ENCODE results near the gene UNC13D. TPM values are rescaled to one million over a fixed set of nuclear protein-coding genes. Genes with fewer than 3 reads are reported as not detected.
"Not testable (repeated sequence)": the region's sequence is repeated elsewhere in the genome, so short reads cannot be mapped to it uniquely, and the experiment has no call there.

The UNC13D gene
- total and polyA plus RNA-seq, 8 donors = 6.4 to 45.5 (median 18.2) TPM

- peaks cover 19 to 51% (median 47%) of the 10 kb centered on the region in 4 donors for H3K36me3 ChIP-seq
- H3K27ac ChIP-seq = peak overlapping the region; percentile 96 to 99 (median 98)
- peaks cover 32 to 72% (median 57%) of the 10 kb centered on the region in 4 donors for H3K4me1 ChIP-seq
- H3K4me3 ChIP-seq = peak overlapping the region; percentile 89 to 96 (median 92)
- peak in 1 of 2 donors; percentile 62 for DNase-seq
- no peaks in the 10 kb centered on the region for H3K9me3 ChIP-seq
- intact Hi-C loops (cut with DNase I; ENCODE audit: low total_unique reads) = no loop called here
- TF ChIP-seq POLR2AphosphoS5 (IDR thresholded peaks at IDR 0.05) (peak in 1 of 3 donors; percentile 32), EP300 (IDR thresholded peaks at IDR 0.05) (no peak), POLR2A (IDR thresholded peaks at IDR 0.05) (no peak)
- TF ChIP-seq, protein P1, sequence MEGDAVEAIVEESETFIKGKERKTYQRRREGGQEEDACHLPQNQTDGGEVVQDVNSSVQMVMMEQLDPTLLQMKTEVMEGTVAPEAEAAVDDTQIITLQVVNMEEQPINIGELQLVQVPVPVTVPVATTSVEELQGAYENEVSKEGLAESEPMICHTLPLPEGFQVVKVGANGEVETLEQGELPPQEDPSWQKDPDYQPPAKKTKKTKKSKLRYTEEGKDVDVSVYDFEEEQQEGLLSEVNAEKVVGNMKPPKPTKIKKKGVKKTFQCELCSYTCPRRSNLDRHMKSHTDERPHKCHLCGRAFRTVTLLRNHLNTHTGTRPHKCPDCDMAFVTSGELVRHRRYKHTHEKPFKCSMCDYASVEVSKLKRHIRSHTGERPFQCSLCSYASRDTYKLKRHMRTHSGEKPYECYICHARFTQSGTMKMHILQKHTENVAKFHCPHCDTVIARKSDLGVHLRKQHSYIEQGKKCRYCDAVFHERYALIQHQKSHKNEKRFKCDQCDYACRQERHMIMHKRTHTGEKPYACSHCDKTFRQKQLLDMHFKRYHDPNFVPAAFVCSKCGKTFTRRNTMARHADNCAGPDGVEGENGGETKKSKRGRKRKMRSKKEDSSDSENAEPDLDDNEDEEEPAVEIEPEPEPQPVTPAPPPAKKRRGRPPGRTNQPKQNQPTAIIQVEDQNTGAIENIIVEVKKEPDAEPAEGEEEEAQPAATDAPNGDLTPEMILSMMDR (IDR thresholded peaks at IDR 0.05) = peak in 5 of 7 experiments; percentile 22 to 58 (median 48)
- WGBS, 5 donors = 0 to 1% (median 0%) methylated on average over 26 to 38 of the region's 38 CpGs
- no peaks in the 10 kb centered on the region for H3K27me3 ChIP-seq
Observed at GRCh38 chr17:75778861-75779249, 65.3 kb downstream of the UNC13D start.

- intact Hi-C loops (cut with DNase I; ENCODE audit: low total_unique reads); H3K9me3 ChIP-seq; H3K27me3 ChIP-seq: not testable (repeated sequence)
- peaks cover 26 to 67% (median 52%) of the 10 kb centered on the region in 4 donors for H3K4me1 ChIP-seq
- peaks cover 19 to 51% (median 48%) of the 10 kb centered on the region in 4 donors for H3K36me3 ChIP-seq
- peak overlapping the region; percentile 89 to 96 (median 92) for H3K4me3 ChIP-seq
- WGBS, 5 donors = 0 to 2% (median 1%) methylated on average over 13 to 19 of the region's 19 CpGs
- peak in 1 of 3 donors; percentile 11 for TF ChIP-seq POLR2AphosphoS5 (IDR thresholded peaks at IDR 0.05)
- DNase-seq = peak in 1 of 2 donors; percentile 29
- peak overlapping the region; percentile 96 to 99 (median 98) for H3K27ac ChIP-seq
Observed at GRCh38 chr17:75778066-75778860, 65.9 kb downstream of the UNC13D start.

- H3K4me1 ChIP-seq = peaks cover 22 to 60% (median 43%) of the 10 kb centered on the region in 4 donors
- intact Hi-C loops (cut with DNase I; ENCODE audit: low total_unique reads) = no loop called here
- no peaks in the 10 kb centered on the region for H3K9me3 ChIP-seq
- DNase-seq = peak in 1 of 2 donors; percentile 58
- H3K27ac ChIP-seq = peak overlapping the region in 4 of 5 donors; percentile 98 to 99 (median 98)
- peak in 2 of 3 donors; percentile 17 to 35 for TF ChIP-seq POLR2AphosphoS5 (IDR thresholded peaks at IDR 0.05)
- TF ChIP-seq POLR2A (IDR thresholded peaks at IDR 0.05) = no peak
- peak overlapping the region; percentile 89 to 96 (median 92) for H3K4me3 ChIP-seq
- WGBS, 5 donors = 3 to 9% (median 4%) methylated on average over 2 of the region's 2 CpGs
- peaks cover 19 to 51% (median 48%) of the 10 kb centered on the region in 4 donors for H3K36me3 ChIP-seq
- no peaks in the 10 kb centered on the region for H3K27me3 ChIP-seq
Observed at GRCh38 chr17:75777296-75777922, 66.8 kb downstream of the UNC13D start.

Other genes starting within 250 kb of the UNC13D start
- gene SMIM5, start 211.0 kb downstream of the UNC13D start, total RNA-seq = 10 to 100 TPM in 1 of 5 donors, 1 to 10 TPM in 1, under 1 TPM in 1, not detected in 2; 0.58 to 12.7 (median 3.6) TPM
- gene SMIM5, start 211.0 kb downstream of the UNC13D start, polyA plus RNA-seq = 10 to 100 TPM in 1 of 3 donors, 1 to 10 TPM in 2; 5.9 to 29.5 (median 10.0) TPM
- gene RECQL5, start 177.2 kb downstream of the UNC13D start, total RNA-seq = 100 to 1,000 TPM in 2 of 5 donors, 10 to 100 TPM in 3; 21.4 to 229 (median 46.7) TPM
- 10 to 100 TPM; 29.6 to 61.4 (median 50.8) TPM for gene RECQL5, start 177.2 kb downstream of the UNC13D start, polyA plus RNA-seq
- gene SAP30BP, start 177.1 kb downstream of the UNC13D start, total RNA-seq = 100 to 1,000 TPM in 2 of 5 donors, 10 to 100 TPM in 3; 24.6 to 154 (median 72.9) TPM
- gene SAP30BP, start 177.1 kb downstream of the UNC13D start, polyA plus RNA-seq = 10 to 100 TPM; 59.0 to 82.5 (median 72.8) TPM
- gene ITGB4, start 122.9 kb downstream of the UNC13D start, total RNA-seq = 100 to 1,000 TPM in 4 of 5 donors, 10 to 100 TPM in 1; 66.8 to 137 (median 132) TPM
- 10 to 100 TPM; 33.6 to 66.1 (median 60.3) TPM for gene ITGB4, start 122.9 kb downstream of the UNC13D start, polyA plus RNA-seq
- gene GALK1, start 79.2 kb downstream of the UNC13D start, total RNA-seq = 10 to 100 TPM in 4 of 5 donors, 1 to 10 TPM in 1; 7.6 to 57.1 (median 27.5) TPM
- 10 to 100 TPM; 32.7 to 41.0 (median 40.6) TPM for gene GALK1, start 79.2 kb downstream of the UNC13D start, polyA plus RNA-seq
- gene UNK, start 59.6 kb downstream of the UNC13D start, total RNA-seq = 100 to 1,000 TPM in 1 of 5 donors, 10 to 100 TPM in 3, 1 to 10 TPM in 1; 3.5 to 102 (median 33.0) TPM
- 10 to 100 TPM; 13.5 to 17.3 (median 15.1) TPM for gene UNK, start 59.6 kb downstream of the UNC13D start, polyA plus RNA-seq
- 100 to 1,000 TPM in 1 of 5 donors, 10 to 100 TPM in 4; 28.6 to 122 (median 46.1) TPM for gene WBP2, start 10.9 kb upstream of the UNC13D start, total RNA-seq
- gene WBP2, start 10.9 kb upstream of the UNC13D start, polyA plus RNA-seq = 100 to 1,000 TPM in 1 of 3 donors, 10 to 100 TPM in 2; 87.3 to 104 (median 98.6) TPM
- gene TRIM47, start 34.2 kb upstream of the UNC13D start, total RNA-seq = 10 to 100 TPM in 4 of 5 donors, 1 to 10 TPM in 1; 3.5 to 40.4 (median 11.9) TPM
- 10 to 100 TPM; 24.2 to 34.7 (median 28.4) TPM for gene TRIM47, start 34.2 kb upstream of the UNC13D start, polyA plus RNA-seq
- gene TRIM65, start 52.5 kb upstream of the UNC13D start, total RNA-seq = 10 to 100 TPM in 3 of 5 donors, 1 to 10 TPM in 1, not detected in 1; 9.2 to 26.6 (median 16.9) TPM
- 10 to 100 TPM in 1 of 3 donors, 1 to 10 TPM in 2; 8.1 to 10.6 (median 9.5) TPM for gene TRIM65, start 52.5 kb upstream of the UNC13D start, polyA plus RNA-seq
- 100 to 1,000 TPM in 1 of 5 donors, 10 to 100 TPM in 3, 1 to 10 TPM in 1; 9.3 to 244 (median 29.9) TPM for gene MRPL38, start 60.5 kb upstream of the UNC13D start, total RNA-seq
- 10 to 100 TPM; 54.2 to 89.2 (median 73.9) TPM for gene MRPL38, start 60.5 kb upstream of the UNC13D start, polyA plus RNA-seq
- gene FBF1, start 96.6 kb upstream of the UNC13D start, total RNA-seq = 10 to 100 TPM in 4 of 5 donors, 1 to 10 TPM in 1; 3.8 to 21.7 (median 19.6) TPM
- gene FBF1, start 96.6 kb upstream of the UNC13D start, polyA plus RNA-seq = 10 to 100 TPM in 1 of 3 donors, 1 to 10 TPM in 2; 1.7 to 10.4 (median 6.8) TPM
- 100 to 1,000 TPM in 1 of 5 donors, 10 to 100 TPM in 4; 28.1 to 133 (median 71.8) TPM for gene ACOX1, start 134.8 kb upstream of the UNC13D start, total RNA-seq
- gene ACOX1, start 134.8 kb upstream of the UNC13D start, polyA plus RNA-seq = 10 to 100 TPM; 11.9 to 26.5 (median 20.6) TPM
- gene TEN1, start 134.8 kb upstream of the UNC13D start, total RNA-seq = 100 to 1,000 TPM in 1 of 5 donors, 10 to 100 TPM in 3, not detected in 1; 14.2 to 121 (median 19.3) TPM
- gene TEN1, start 134.8 kb upstream of the UNC13D start, polyA plus RNA-seq = 10 to 100 TPM; 37.1 to 66.6 (median 52.4) TPM
- gene CDK3, start 156.5 kb upstream of the UNC13D start, total RNA-seq = 10 to 100 TPM in 1 of 5 donors, 1 to 10 TPM in 3, not detected in 1; 3.1 to 20.4 (median 7.3) TPM
- 10 to 100 TPM in 1 of 3 donors, 1 to 10 TPM in 2; 7.3 to 17.2 (median 8.2) TPM for gene CDK3, start 156.5 kb upstream of the UNC13D start, polyA plus RNA-seq
- gene EVPL, start 182.9 kb upstream of the UNC13D start, total RNA-seq = 10 to 100 TPM in 2 of 5 donors, 1 to 10 TPM in 3; 1.2 to 89.8 (median 9.7) TPM
- 100 to 1,000 TPM in 1 of 3 donors, 1 to 10 TPM in 2; 1.8 to 105 (median 8.2) TPM for gene EVPL, start 182.9 kb upstream of the UNC13D start, polyA plus RNA-seq
- gene SRP68, start 228.1 kb upstream of the UNC13D start, total RNA-seq = 10 to 100 TPM; 24.6 to 49.8 (median 47.8) TPM
- 10 to 100 TPM; 36.9 to 46.4 (median 39.3) TPM for gene SRP68, start 228.1 kb upstream of the UNC13D start, polyA plus RNA-seq
- not detected for gene GALR2, start 230.4 kb upstream of the UNC13D start, total RNA-seq
- under 1 TPM in 1 of 3 donors, not detected in 2; 0.48 TPM for gene GALR2, start 230.4 kb upstream of the UNC13D start, polyA plus RNA-seq
- gene ZACN, start 234.8 kb upstream of the UNC13D start, total RNA-seq = not detected
- 1 to 10 TPM in 2 of 3 donors, under 1 TPM in 1; 1.00 to 1.9 (median 1.4) TPM for gene ZACN, start 234.8 kb upstream of the UNC13D start, polyA plus RNA-seq